GM12891 (cell line): ENCODE results near the gene USF3.

Experiments used
- PAX5 ChIP-seq: IDR thresholded peaks from 2 replicates; pipeline ENCODE4 v1.6.1; 2011; ENCODE audit warnings: low read length, moderate library complexity, mild to moderate bottlenecking; ENCODE audit not compliant: insufficient read depth, severe bottlenecking
- POLR2A ChIP-seq: IDR thresholded peaks from 2 replicates; pipeline ENCODE4 v1.6.1; 2011; ENCODE audit warnings: low read depth, low read length, control low read depth
- POLR2AphosphoS5 ChIP-seq: IDR thresholded peaks from 2 replicates; pipeline ENCODE4 v1.6.1; 2011; ENCODE audit warnings: low read depth, low read length, control low read depth
- POU2F2 ChIP-seq: IDR thresholded peaks from 2 replicates; pipeline ENCODE4 v1.6.1; 2011; ENCODE audit warnings: low read depth, mild to moderate bottlenecking, control low read depth, low read length, moderate library complexity
- SPI1 ChIP-seq: IDR thresholded peaks from 2 replicates; pipeline ENCODE4 v1.6.1; 2011; ENCODE audit warnings: low read depth, low read length, control low read depth
- TAF1 ChIP-seq: IDR thresholded peaks from 2 replicates; pipeline ENCODE4 v1.6.1; 2011; ENCODE audit warnings: low read depth, low read length, control low read depth

GRCh38 chr3:113719294-113719693 is 22.9 kb upstream of the USF3 start:
- TF ChIP-seq TAF1 (no peak), POLR2A (no peak), POLR2AphosphoS5 (no peak), SPI1 (no peak), PAX5 (no peak), POU2F2 (no peak)
